BJ (cell line): Measurements from ENCODE around the gene BAZ2B. TPM values are rescaled to one million over a fixed set of nuclear protein-coding genes. Genes with fewer than 3 reads are reported as not detected.

ENCODE experiments used
- CTCF ChIA-PET: fragments of 350-600 bp; formaldehyde crosslinking; extraction: SDS; loops from one replicate; lab custom pipeline; 2021; ENCODE audit warnings: antibody characterized with exemption, inconsistent platforms; lab: Yijun Ruan, JAX
- POLR2A ChIA-PET: fragments of 300-600 bp; sonication (Branson Sonifier 250); formaldehyde crosslinking; extraction: SDS; loops from one replicate; lab custom pipeline; 2021; ENCODE audit warnings: antibody characterized with exemption; lab: Charles Lee
- DNase-seq: peaks from one replicate; pipeline ENCODE4 v3.0.0-alpha.2; 2011; ENCODE audit warnings: low read depth
- H3K27me3 ChIP-seq: 2 replicates; pipeline ENCODE4 v1.6.0; 2011; ENCODE audit warnings: low read length; ENCODE audit not compliant: control insufficient read depth, insufficient read depth
- H3K36me3 ChIP-seq: 2 replicates; pipeline ENCODE4 v1.5.1; 2011; ENCODE audit warnings: low read length; ENCODE audit not compliant: control insufficient read depth, insufficient read depth
- H3K4me3 ChIP-seq: 2 replicates; pipeline ENCODE4 v1.5.1; 2011; ENCODE audit warnings: low read depth, mild to moderate bottlenecking, control low read depth, low read length
- polyA plus RNA-seq: library from polyadenylated mRNA; depleted of rRNA; stranded (reverse); fragments of >200 nt; gene quantifications from 2 replicates; pipeline ENCODE4 v1.2.3, GENCODE V29; 2011
- TF ChIP-seq, protein P1 (sequence below): IDR thresholded peaks from 2 replicates; pipeline ENCODE4 v1.5.1; 2011; ENCODE audit warnings: low read depth, mild to moderate bottlenecking, control low read depth, inconsistent platforms, low read length, moderate library complexity; ENCODE audit not compliant: insufficient read depth

The BAZ2B gene
- polyA plus RNA-seq, 1 experiment = 16.0 TPM

DNA sequence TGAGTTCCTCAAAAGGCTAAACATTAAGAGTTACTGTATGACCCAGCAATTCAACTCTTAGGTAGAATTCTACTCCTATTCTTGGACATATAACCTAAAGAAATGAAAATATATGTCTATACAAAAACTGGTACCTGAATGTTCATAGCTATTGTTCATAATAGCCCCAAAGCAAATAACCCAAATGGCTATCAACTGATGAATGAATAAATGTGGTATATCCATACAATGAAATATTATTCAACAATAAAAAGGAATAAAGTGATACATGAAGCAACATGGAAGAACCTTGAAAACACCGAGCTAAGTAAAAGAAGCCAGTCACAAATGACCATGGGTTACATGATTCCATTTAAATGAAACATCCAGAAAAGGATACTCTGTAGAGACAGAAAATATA is 114.6 kb downstream of the BAZ2B start:
- DNase-seq = no peak
- CTCF ChIA-PET = no interaction called here
- TF ChIP-seq, protein P1, sequence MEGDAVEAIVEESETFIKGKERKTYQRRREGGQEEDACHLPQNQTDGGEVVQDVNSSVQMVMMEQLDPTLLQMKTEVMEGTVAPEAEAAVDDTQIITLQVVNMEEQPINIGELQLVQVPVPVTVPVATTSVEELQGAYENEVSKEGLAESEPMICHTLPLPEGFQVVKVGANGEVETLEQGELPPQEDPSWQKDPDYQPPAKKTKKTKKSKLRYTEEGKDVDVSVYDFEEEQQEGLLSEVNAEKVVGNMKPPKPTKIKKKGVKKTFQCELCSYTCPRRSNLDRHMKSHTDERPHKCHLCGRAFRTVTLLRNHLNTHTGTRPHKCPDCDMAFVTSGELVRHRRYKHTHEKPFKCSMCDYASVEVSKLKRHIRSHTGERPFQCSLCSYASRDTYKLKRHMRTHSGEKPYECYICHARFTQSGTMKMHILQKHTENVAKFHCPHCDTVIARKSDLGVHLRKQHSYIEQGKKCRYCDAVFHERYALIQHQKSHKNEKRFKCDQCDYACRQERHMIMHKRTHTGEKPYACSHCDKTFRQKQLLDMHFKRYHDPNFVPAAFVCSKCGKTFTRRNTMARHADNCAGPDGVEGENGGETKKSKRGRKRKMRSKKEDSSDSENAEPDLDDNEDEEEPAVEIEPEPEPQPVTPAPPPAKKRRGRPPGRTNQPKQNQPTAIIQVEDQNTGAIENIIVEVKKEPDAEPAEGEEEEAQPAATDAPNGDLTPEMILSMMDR = no peak
- H3K4me3 ChIP-seq = no peak overlapping the region
- peaks cover 1% of the 10 kb centered on the region; the same call in 1 of the 2 replicates for H3K36me3 ChIP-seq
- H3K27me3 ChIP-seq = no peaks in the 10 kb centered on the region
- POLR2A ChIA-PET = no interaction called here

DNA sequence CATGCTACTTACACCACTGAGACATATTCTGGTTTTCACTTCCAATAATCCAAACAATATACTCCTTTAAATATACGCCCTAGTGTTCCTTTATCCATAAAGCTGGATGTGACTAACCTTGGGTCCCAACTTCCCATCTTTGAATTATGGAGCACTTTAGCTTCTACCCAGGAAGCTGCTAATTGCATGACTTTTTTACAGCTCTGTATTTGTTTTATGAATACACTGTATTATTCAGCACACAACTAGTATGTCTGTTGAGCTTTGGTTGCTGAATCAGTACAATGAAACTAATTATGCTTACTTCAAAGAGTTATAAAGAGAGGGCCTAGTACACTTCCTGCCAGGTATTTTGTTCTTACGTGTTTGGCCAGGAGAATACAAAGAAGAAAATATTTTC is 118.5 kb downstream of the BAZ2B start:
- Histone ChIP-seq H3K27me3 (no peaks in the 10 kb centered on the region), H3K4me3 (no peak overlapping the region), H3K36me3 (no peaks in the 10 kb centered on the region)
- ChIA-PET POLR2A (no interaction called here), CTCF (interaction anchor here (0.6 to 1.2 kb wide), 2 partner anchors 27 to 52 kb away, joined by 3 read pairs; no protein-coding TSS in a partner anchor)
- TF ChIP-seq, protein P1 = no peak
- DNase-seq = no peak

DNA sequence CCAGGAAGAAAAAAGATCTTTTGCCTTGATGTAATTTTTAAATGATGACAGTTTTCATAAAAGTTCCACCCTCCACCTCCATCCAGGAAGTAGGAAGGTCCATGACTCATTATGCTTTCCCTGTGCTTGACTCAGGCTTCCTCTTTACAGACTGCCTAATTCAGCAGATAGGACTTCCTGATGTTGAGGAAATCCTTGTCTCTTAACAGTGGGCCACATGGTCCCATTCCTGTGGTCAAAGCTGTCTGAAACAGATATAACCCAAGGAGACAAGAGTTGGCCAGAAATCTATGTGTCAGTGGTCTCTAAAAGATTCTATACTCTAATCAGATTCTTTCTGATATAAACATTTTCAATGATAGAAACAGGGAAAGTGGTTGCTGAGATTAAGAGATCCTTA is 119.1 kb downstream of the BAZ2B start:
- no peaks in the 10 kb centered on the region for H3K36me3 ChIP-seq
- ChIA-PET POLR2A (no interaction called here), CTCF (interaction anchor here (1.2 kb wide), 1 partner anchor 26 kb away, joined by 3 read pairs; no protein-coding TSS in a partner anchor)
- peak; percentile 53 for DNase-seq
- no peak overlapping the region for H3K4me3 ChIP-seq
- TF ChIP-seq, protein P1 = no peak
- no peaks in the 10 kb centered on the region for H3K27me3 ChIP-seq

DNA sequence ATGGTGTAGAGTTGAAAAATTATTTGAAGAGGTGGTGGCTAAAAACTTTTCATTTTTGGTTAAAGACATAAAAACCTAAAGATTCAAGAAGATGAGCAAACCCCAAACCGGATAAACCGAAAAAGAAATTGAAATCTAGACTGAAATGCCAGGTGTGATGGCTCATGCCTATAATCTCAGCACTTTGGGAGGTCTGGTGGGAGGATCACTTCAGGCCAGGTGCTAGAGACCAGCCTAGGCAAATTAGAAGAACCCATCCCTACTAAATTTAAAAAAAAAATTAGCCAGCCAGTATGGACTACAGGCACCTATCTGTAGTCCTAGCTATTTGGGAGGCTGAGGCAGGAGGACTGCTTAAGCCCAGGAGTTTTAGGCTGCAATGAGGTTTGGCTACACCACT is 126.9 kb downstream of the BAZ2B start:
- POLR2A ChIA-PET = no interaction called here
- no peak for DNase-seq
- no peak overlapping the region for H3K4me3 ChIP-seq
- H3K27me3 ChIP-seq = no peaks in the 10 kb centered on the region
- H3K36me3 ChIP-seq = no peaks in the 10 kb centered on the region
- CTCF ChIA-PET = no interaction called here
- TF ChIP-seq, protein P1 = no peak

DNA sequence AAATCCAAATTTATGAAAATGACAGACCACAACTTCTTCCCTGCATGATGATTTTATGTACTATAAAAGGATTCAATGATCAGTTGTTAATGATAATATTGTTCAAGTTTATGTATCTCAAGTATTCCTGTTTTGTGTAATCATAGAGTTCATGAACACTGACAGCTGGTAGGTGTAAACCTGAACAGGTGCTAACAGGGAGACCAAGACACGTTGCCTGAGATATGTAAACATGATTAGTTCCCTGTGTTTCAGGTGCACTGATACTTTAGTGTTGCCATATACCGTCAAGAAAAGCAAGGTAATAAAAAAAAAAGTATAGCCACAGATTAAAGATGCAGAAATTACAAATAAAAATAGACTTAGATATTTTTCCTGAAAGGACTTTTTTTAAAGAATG is 131.8 kb downstream of the BAZ2B start:
- H3K36me3 ChIP-seq = no peaks in the 10 kb centered on the region
- ChIA-PET CTCF (no interaction called here), POLR2A (no interaction called here)
- no peak for DNase-seq
- no peak overlapping the region for H3K4me3 ChIP-seq
- no peaks in the 10 kb centered on the region for H3K27me3 ChIP-seq
- TF ChIP-seq, protein P1 = no peak
